ENCODE measurements around the gene NEK11.
A peak's percentile ranks its signal among the peaks of the same experiment; 100 is the strongest.

NEK11 gene

GRCh38 chr3:131231710-131232389 lies 205.2 kb downstream of the NEK11 start:
- DNase-seq, result peak; percentile 55

GRCh38 chr3:131232711-131233267 lies 206.1 kb downstream of the NEK11 start:
- no peak for DNase-seq

DNA sequence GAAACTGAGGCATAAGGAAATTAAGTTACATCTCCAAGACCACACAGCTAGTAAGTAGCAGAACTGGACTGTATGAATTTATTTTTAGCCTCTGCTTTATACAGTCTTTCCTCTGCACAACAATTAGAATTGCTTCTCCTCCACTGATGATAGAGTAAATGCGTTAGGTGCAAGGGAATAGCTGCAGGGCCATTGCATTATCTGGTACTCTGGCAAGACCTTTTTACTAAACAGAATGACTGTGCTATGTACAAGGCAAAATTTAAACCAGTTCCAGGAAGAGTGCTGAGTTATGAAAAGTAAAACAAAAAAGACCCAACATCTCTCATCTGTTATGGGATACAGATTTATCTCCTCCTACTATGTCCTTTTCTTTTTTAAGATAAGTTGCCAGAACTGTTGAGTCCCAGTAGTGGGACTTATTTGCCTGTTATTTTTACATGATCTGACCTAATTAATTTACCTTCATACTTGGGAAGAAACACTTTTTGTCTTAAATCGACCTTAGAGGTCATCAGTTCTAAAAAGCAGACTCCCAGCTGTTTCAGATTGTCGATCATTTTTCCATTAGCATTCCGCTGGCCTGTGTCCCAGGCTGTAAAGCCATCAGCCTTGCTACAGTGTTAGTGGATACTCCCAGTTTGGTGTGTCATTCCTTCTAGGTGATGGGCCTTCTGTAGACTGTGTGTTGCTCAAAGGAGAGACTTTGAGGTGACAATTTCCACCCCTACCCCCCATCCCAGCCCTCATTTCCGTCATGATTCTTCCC lies 207.4 kb downstream of the NEK11 start:
- DNase-seq, result no peak

DNA sequence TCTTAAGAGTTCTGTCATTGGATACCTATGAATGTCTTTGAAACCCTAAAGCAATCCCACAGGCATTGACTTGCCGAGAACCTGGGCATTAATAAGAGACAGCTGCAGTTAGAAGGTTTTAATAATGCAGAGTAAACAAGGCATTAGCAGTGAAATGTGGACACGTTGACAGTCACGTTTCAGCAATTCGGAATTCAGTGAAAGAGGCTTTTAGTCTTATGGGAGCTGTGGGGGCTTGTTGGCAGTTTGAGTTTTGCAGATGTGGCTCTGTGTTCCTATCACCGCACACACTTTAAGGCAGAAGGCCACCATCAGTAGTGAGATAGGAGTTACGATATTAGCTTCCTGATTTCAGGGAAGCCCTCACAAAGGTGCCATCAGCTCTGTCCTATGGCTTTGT lies 209.7 kb downstream of the NEK11 start:
- DNase-seq, result peak; percentile 66

DNA sequence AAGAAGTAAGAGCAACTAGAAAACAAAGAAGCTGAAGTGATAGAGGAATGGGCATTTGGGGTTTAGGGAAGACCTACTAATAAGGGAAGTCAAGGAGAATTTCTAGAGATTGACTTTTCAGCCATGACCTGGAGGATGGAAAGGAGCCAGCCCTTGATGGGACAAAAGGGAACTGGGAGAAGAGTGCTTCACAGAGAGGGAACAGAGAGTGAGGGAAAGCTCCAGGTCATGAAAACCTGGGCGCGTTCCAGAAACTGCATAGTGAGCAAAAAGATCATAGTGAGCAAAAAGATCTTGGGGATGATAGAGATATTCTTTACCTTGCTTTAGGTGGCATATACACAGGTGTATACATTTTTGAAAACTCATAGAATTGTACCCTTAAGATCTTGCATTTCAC lies 211.8 kb downstream of the NEK11 start:
- no peak for DNase-seq

DNA sequence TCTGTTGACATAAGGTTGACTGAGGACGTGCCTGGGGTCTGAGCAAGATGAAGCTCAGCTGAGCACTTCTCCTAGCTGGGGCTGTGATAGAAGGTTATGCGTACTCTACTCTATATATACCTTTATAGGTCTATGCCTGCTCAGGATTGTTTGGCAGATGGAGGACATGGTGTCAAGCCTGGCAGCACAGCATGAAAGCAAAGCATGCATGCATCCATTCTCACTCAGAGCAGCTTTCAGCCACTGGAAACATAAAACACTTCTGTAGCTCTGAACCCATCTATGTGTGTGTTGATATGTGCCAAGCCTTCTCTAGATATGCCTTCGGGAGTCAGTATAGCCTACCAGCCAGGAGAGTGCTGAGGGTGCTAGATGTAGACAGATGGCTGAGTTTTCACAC lies 212.6 kb downstream of the NEK11 start:
- DNase-seq, result no peak

DNA sequence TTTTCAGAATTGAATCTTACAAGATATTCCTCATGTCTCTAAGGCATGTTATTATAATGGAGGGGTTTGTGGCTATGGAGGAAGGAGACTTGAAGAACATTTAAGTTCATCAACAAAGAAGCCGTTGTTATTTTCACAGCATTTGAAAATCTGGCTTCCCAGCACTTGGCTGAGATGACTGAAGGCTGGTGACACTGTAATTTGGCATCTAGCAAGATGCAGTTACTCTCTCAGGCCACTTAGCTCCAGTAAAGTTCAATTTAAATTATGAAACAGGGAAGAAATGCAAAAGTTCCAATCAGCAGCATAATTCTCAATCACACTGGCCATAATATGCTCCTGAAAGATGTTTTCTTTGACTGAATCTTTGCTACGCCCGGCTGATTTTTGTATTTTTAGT lies 215.5 kb downstream of the NEK11 start:
- no peak for DNase-seq

- DNase-seq, result no peak
These were observed 223.8 kb downstream of the NEK11 start for GRCh38 chr3:131250466-131250865.

- no peak for DNase-seq
These were observed 233.8 kb downstream of the NEK11 start for GRCh38 chr3:131260525-131260924.

DNA sequence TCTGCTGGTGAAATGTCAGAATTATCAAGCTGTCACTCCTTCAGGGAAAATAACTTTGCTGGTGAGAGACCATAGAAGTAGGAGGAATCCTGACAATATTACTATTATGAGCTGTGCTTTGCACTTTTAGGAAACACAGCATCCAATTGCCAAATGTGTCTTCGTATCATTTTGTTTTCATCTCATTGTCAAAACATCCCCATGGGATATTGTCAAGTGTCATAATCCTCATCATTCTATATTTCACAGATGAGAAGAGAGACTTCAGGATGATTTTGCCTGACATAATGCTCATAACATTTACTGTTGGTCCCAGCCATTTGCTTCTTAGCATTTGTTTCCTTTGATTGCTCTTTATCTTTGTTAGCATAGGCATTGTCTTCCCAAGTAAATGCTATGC lies 234.4 kb downstream of the NEK11 start:
- no peak for DNase-seq

DNA sequence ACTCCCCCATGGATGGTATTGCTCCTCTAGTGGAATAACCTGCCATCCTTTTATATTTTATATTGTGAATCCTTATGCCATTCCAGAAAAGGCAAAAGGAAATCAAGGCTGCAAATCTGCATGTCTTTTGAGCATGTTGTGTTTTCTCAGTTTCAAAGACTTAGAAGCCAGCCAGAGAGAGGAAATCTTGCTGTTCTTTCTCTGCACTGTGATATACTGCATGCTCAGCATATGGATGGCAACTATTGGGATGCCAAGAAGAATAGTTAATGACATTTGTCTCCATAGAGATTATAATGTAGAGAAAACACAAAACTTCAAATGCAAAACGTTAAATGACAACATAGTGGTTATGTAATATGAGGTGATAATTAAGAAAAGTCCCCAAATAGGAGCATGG lies 248.9 kb downstream of the NEK11 start:
- no peak for DNase-seq

GRCh38 chr3:131277836-131278497 lies 251.3 kb downstream of the NEK11 start:
- no peak for DNase-seq

DNA sequence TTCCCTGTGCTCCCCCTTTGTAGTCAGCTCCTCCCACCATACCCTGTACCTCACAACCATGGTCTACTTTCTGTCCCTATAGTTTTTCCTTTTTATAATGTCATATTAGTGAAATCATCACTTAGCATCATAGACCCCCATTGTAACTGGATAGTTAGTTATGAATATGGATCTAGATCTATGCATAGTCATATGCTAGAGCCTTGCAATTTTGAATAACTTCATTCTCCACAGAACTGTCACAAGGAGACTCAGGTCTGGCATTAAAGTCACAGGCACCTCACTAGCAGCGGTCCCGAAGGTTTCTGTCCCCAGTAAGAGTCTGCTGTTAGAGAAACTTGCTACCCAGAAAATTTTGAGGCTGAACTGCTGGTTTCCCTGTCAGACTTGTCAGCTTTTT lies 252.9 kb downstream of the NEK11 start:
- DNase-seq, result no peak

- DNase-seq, result no peak
These were observed 255.7 kb downstream of the NEK11 start for GRCh38 chr3:131282379-131282778.

GRCh38 chr3:131282967-131283366 lies 256.3 kb downstream of the NEK11 start:
- DNase-seq, result no peak

DNA sequence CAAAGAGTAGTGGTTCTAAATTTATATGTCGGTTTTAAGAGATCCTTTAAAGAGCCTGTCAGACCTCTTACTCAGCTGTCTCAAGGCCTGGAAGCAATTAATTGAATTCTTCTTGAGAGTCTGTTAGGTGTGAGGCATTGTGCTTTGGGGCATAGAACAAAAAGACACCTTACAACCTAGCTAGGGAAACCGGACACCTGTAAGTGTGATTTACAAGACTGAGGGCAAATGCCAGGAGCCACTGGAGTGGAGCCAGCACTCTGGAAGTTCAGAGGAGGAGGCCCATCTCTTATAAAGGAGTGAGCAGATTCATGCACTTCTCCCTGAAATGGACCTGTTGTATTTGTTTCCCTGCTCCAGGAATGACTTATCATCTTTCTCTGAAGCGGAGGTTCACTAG lies 257.2 kb downstream of the NEK11 start:
- no peak for DNase-seq

DNA sequence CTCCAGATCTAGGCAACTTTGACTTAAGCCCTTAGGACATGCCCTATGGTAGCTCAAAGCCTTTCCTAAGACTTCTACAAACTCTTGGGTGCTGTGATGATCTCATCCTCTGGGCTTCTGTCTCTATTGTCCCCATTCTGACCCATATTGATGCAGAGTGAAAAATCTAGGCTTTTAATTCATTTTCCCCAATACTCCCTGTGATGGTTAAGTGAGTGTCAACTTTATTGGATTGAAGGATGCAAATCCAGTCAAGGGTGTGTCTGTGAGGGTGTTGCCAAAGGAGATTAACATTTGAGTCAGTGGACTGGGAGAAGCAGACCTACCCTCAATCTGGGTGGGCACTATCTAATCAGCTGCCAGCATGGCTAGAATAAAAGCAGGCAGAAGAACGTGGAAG lies 257.6 kb downstream of the NEK11 start:
- no peak for DNase-seq

- no peak for DNase-seq
These were observed 258.8 kb downstream of the NEK11 start for GRCh38 chr3:131285456-131285855.

GRCh38 chr3:131299836-131300235 lies 273.2 kb downstream of the NEK11 start:
- DNase-seq, result no peak

DNA sequence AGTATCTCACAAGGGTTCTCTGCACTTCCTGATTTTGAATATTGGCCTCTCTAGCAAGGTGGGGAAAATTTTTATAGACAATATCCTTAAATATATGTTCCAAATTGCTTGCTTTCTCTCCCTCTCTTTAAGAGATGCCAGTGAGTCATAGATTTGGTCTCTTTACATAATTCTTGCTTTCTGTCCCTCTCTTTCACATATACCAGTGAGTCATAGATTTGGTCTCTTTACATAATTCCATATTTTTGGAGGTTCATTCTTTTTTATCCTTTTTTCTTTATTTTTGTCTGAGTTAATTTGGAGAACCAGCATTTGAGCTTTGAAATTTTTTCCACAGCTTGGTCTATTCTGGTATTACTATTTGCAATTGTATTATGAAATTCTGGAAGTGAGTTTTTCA lies 277.2 kb downstream of the NEK11 start:
- DNase-seq, result no peak

GRCh38 chr3:131304890-131305289 lies 278.2 kb downstream of the NEK11 start:
- no peak for DNase-seq

- no peak for DNase-seq
These were observed 279.6 kb downstream of the NEK11 start for GRCh38 chr3:131306242-131306641.

- DNase-seq, result no peak
These were observed 287.6 kb downstream of the NEK11 start for GRCh38 chr3:131314318-131314717.

DNA sequence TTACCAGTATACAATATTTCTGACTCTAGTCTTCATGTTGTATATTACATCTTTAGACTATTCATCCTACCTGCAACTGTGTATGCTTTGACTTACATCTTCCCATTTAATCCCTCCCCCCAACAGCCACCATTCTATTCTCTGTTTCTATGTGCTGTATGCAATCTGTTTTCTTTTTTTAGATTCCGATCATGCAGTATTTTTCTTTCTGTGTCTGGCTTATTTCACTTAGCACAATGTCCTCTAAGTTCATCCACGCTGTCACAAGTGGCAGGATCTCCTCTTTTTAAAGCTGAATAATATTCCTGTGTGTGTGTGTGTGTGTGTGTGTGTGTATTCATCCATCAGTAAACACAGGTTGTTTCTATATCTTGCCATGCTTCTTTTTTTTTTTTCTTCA lies 288.5 kb downstream of the NEK11 start:
- DNase-seq, result no peak

All from NCI-H1436 (cell line).